Calu3 (cell line): ENCODE measurements around the gene EIPR1. TPM values are rescaled to one million over a fixed set of nuclear protein-coding genes. Genes with fewer than 3 reads are reported as not detected.
A peak's percentile ranks its signal among the peaks of the same experiment; 100 is the strongest.

Experiments
- BruUV-seq: library from RNA; stranded (reverse); fragments of 400-500 nt; replicated peaks from 2 replicates; lab custom pipeline; 2021; lab: Mats Ljungman, UMichigan
- CTCF ChIA-PET: fragments of 300-600 bp; sonication (Branson Sonifier 250); formaldehyde crosslinking; loops from one replicate; lab custom pipeline; 2022; ENCODE audit warnings: antibody characterized with exemption; lab: Charles Lee
- DNase-seq: peaks from one replicate; pipeline ENCODE4 v3.0.0; 2022
- H3K27ac Mint-ChIP-seq: one replicate; pipeline ENCODE4 v1.8.0; 2022; ENCODE audit warnings: mixed read lengths; ENCODE audit not compliant: unreplicated experiment
- H3K27me3 Mint-ChIP-seq: one replicate; pipeline ENCODE4 v1.8.0; 2022; ENCODE audit warnings: mixed read lengths; ENCODE audit not compliant: unreplicated experiment
- H3K36me3 Mint-ChIP-seq: one replicate; pipeline ENCODE4 v1.8.0; 2022; ENCODE audit warnings: mild to moderate bottlenecking, moderate library complexity, mixed read lengths; ENCODE audit not compliant: insufficient read depth, unreplicated experiment
- H3K4me1 Mint-ChIP-seq: one replicate; pipeline ENCODE4 v1.8.0; 2022; ENCODE audit warnings: mild to moderate bottlenecking, low read depth, mixed read lengths; ENCODE audit not compliant: unreplicated experiment
- H3K4me3 Mint-ChIP-seq: one replicate; pipeline ENCODE4 v1.8.0; 2022; ENCODE audit warnings: mild to moderate bottlenecking, low read depth, moderate library complexity, mixed read lengths; ENCODE audit not compliant: unreplicated experiment
- H3K9me3 Mint-ChIP-seq: one replicate; pipeline ENCODE4 v1.8.0; 2022; ENCODE audit warnings: low read depth, mixed read lengths; ENCODE audit not compliant: unreplicated experiment
- intact Hi-C: fragments of 100-400 bp; cut with micrococcal nuclease; formaldehyde crosslinking; loops from one replicate; pipeline ENCODE4 v1.10.0; 2022; ENCODE audit not compliant: unreplicated experiment
- total RNA-seq: library from RNA; stranded (reverse); gene quantifications from 2 replicates; pipeline ENCODE4 v1.2.3, GENCODE V29; 2022
- TF ChIP-seq, protein P1 (sequence below): fragments of 200-600 bp; IDR thresholded peaks from one replicate; pipeline ENCODE4 v1.8.0; 2022; ENCODE audit warnings: antibody characterized with exemption; ENCODE audit not compliant: unreplicated experiment

EIPR1 gene
- total RNA-seq, 1 experiment from 2014 or later: 31.7 TPM

DNA sequence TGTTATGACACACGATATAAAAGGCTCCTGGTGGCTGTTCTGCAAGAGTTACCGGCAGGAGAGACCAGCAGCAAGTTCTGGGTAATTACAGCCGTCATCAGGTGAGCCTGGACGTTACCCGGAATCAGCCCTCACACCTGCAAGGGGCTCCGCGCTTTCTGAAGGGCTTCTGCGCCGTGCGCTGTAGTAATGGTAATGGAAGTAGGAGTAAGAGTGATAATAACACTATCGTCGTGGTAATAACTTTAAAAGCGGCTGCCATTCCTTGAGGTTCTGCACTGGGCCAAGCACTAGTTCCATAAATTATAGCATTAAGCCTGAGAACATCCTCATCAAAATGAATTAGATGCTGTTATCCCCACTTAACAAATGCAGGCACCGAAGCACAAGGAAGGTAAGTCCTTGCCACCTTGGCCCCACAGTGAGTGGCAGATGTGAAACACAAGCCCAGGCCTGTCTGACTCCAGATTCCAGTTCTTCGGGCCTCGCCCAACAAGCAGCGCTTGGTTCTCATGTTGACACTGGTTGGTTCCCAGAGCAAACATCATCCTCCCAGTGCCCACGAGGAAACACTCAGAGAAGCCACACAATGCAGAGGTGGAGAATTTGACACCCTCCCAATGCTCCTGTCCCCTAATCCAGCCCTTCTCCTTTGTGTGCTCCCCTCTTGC lies 205.2 kb downstream of the EIPR1 start:
- intact Hi-C loops: no loop called here
- Mint-ChIP-seq H3K27me3 (no peaks in the 10 kb centered on the region), H3K4me1 (no peaks in the 10 kb centered on the region), H3K36me3 (no peaks in the 10 kb centered on the region), H3K4me3 (no peak overlapping the region), H3K9me3 (no peaks in the 10 kb centered on the region), H3K27ac (no peak overlapping the region)
- no peak for DNase-seq
- CTCF ChIA-PET: no interaction called here
- no TSS peak for BruUV-seq
- TF ChIP-seq, protein P1, sequence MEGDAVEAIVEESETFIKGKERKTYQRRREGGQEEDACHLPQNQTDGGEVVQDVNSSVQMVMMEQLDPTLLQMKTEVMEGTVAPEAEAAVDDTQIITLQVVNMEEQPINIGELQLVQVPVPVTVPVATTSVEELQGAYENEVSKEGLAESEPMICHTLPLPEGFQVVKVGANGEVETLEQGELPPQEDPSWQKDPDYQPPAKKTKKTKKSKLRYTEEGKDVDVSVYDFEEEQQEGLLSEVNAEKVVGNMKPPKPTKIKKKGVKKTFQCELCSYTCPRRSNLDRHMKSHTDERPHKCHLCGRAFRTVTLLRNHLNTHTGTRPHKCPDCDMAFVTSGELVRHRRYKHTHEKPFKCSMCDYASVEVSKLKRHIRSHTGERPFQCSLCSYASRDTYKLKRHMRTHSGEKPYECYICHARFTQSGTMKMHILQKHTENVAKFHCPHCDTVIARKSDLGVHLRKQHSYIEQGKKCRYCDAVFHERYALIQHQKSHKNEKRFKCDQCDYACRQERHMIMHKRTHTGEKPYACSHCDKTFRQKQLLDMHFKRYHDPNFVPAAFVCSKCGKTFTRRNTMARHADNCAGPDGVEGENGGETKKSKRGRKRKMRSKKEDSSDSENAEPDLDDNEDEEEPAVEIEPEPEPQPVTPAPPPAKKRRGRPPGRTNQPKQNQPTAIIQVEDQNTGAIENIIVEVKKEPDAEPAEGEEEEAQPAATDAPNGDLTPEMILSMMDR: no peak

DNA sequence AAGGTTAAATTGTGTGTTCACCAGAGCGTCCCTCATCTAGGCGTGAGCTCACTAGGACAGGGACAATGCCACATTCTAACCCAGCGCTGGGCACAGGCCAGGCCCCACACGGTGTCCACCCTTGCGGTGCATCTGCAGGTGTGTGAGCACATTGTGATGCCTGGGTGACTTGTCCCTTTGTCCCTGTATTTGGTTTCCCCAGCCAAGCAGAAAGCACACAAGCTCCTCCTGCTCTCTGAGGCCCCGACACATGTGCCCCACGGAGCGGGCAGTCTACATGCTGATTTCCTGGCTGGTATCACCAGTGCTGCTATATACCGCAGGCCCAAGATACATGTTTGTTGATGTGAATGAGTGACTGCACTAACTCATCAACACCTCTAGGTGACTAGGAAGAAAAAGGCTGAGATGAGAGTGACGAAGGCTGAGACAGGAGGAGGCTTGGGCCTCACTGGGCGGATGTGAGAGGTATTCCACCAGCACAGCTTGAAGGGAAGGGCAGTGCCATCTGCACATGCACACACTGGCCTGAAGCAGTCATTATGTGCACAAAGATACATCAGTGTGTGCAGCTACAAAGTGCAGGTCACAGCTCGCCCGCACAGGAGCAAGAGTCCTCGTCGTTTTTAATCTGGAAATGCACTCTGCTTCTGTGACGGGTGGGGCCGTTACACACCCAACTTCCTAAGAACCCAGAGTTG lies 205.9 kb downstream of the EIPR1 start:
- intact Hi-C loops: no loop called here
- DNase-seq: no peak
- no peaks in the 10 kb centered on the region for H3K4me1 Mint-ChIP-seq
- no peak overlapping the region for H3K4me3 Mint-ChIP-seq
- H3K27ac Mint-ChIP-seq: peak overlapping the region; percentile 63
- H3K27me3 Mint-ChIP-seq: no peaks in the 10 kb centered on the region
- no TSS peak for BruUV-seq
- CTCF ChIA-PET: no interaction called here
- TF ChIP-seq, protein P1: no peak
- no peaks in the 10 kb centered on the region for H3K36me3 Mint-ChIP-seq
- H3K9me3 Mint-ChIP-seq: no peaks in the 10 kb centered on the region

DNA sequence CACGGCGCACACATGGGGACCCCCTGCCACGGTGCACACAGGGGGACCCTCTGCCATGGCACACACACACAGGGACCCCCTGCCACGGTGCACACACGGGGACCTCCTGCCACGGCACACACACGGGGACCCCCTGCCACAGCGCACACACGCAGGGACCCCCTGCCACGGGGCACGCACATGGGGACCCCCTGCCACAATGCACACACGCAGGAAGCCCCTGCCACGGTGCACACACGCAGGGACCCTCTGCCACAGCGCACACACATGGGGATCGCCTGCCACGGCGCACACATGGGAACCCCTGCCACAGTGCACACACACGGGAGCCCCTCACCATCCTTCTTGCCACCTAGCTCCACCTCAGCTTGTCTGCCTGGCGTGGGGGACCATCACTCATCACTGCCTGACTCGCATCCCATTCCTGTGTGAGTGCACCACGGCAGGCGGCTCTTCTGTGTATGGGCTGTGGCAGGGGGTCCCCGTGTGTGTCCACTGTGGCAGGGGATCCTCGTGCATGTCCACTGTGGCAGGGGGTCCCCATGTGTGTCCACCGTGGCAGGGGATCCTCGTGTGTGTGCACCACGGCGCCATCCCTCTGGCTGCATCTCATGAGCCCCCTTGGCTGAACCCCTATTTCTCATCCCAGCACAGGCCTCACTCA lies 206.7 kb downstream of the EIPR1 start:
- peak overlapping the region; percentile 63 for H3K27ac Mint-ChIP-seq
- intact Hi-C loops: no loop called here
- CTCF ChIA-PET: no interaction called here
- H3K36me3 Mint-ChIP-seq: no peaks in the 10 kb centered on the region
- H3K4me3 Mint-ChIP-seq: no peak overlapping the region
- BruUV-seq: no TSS peak
- DNase-seq: no peak
- no peaks in the 10 kb centered on the region for H3K27me3 Mint-ChIP-seq
- H3K4me1 Mint-ChIP-seq: no peaks in the 10 kb centered on the region
- TF ChIP-seq, protein P1: no peak
- H3K9me3 Mint-ChIP-seq: no peaks in the 10 kb centered on the region

DNA sequence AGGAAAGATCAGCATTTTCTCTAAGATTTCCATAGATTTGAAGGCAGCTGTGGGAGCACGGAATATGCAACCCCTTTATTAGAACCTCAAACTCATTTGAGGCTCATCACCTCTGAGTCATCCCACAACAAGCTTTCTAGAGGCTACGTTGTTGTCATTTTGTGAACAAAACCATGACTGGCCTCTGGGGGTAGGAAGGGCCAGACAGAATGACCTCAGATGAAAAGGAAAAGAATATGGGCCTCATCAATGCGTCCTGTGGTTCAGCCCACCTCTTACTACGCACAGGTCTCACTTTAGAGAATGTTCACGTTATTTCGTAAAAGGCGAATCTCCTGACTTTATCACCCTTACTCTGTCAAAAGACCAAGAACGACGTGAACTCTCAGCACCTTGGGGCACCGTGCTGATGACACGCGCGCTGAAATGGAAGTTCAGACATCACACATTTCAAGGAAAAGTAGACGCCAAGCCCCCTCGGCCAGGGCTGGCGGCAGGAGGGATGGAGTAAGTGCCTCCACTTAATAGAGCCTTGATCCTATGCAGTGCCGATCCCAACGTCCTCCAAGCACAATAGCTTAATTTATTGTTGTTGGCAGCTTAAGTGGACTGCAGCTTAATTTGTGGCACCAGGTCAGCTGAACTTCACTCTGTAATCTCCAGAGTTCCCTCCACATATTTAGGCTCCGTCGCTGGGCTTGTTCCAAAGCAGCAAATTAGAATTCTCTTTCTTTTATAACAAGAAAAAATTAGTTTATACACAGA lies 208.3 kb downstream of the EIPR1 start:
- H3K36me3 Mint-ChIP-seq: no peaks in the 10 kb centered on the region
- no peak for DNase-seq
- H3K9me3 Mint-ChIP-seq: no peaks in the 10 kb centered on the region
- H3K4me3 Mint-ChIP-seq: no peak overlapping the region
- no peaks in the 10 kb centered on the region for H3K27me3 Mint-ChIP-seq
- H3K27ac Mint-ChIP-seq: no peak overlapping the region
- intact Hi-C loops: no loop called here
- TF ChIP-seq, protein P1: no peak
- H3K4me1 Mint-ChIP-seq: no peaks in the 10 kb centered on the region
- CTCF ChIA-PET: no interaction called here
- no TSS peak for BruUV-seq
